OCI-LY3 (cell line): ENCODE data around the gene SH3BGRL.
A peak's percentile ranks its signal among the peaks of the same experiment; 100 is the strongest.

Experiments used
- H2AFZ ChIP-seq: fragments of 200-600, 300-600 bp; shearing (Covaris generic); 2 replicates; pipeline ENCODE4 v1.6.0; 2014; ENCODE audit warnings: antibody characterized with exemption, low read depth, low read length
- H3K27ac ChIP-seq: fragments of 200-600, 300-600 bp; sonication (generic); 2 replicates; pipeline ENCODE4 v1.5.1; 2014; ENCODE audit warnings: mild to moderate bottlenecking, low read length, moderate library complexity, mixed read lengths
- H3K27me3 ChIP-seq: fragments of 200-600, 300-600 bp; sonication (generic); 2 replicates; pipeline ENCODE4 v1.6.1; 2014; ENCODE audit warnings: low read depth, low read length, mixed read lengths
- H3K36me3 ChIP-seq: fragments of 200-600, 300-600 bp; sonication (generic); replicated peaks from 2 replicates; pipeline ENCODE3; 2014; ENCODE audit warnings: low read depth, low read length, mixed read lengths
- H3K4me1 ChIP-seq: fragments of 300-600, 200-600 bp; sonication (generic); 2 replicates; pipeline ENCODE4 v1.6.1; 2014; ENCODE audit warnings: low read length, mixed read lengths
- H3K4me2 ChIP-seq: fragments of 200-600, 300-600 bp; sonication (generic); 2 replicates; pipeline ENCODE4 v1.6.1; 2014; ENCODE audit warnings: low read length, mixed read lengths
- H3K4me3 ChIP-seq: fragments of 300-600, 200-600 bp; sonication (generic); 2 replicates; pipeline ENCODE4 v1.5.1; 2014; ENCODE audit warnings: antibody characterized with exemption, mild to moderate bottlenecking, low read length, moderate library complexity
- H3K79me2 ChIP-seq: fragments of 300-600, 200-600 bp; shearing (Covaris generic); 2 replicates; pipeline ENCODE4 v1.6.1; 2014; ENCODE audit warnings: mild to moderate bottlenecking, low read length, mixed read lengths
- H3K9ac ChIP-seq: fragments of 300-600, 200-600 bp; shearing (Covaris generic); 2 replicates; pipeline ENCODE4 v1.6.0; 2014; ENCODE audit warnings: mild to moderate bottlenecking, low read length, moderate library complexity
- H3K9me3 ChIP-seq: fragments of 200-600, 300-600 bp; shearing (Covaris generic); 2 replicates; pipeline ENCODE4 v1.6.1; 2014; ENCODE audit warnings: low read length, mixed read lengths; ENCODE audit not compliant: insufficient read depth
- H4K20me1 ChIP-seq: fragments of 200-600, 300-600 bp; sonication (generic); 2 replicates; pipeline ENCODE4 v1.6.1; 2016; ENCODE audit warnings: low read length, mixed read lengths; ENCODE audit not compliant: insufficient read depth
- EZH2phosphoT487 ChIP-seq: fragments of 200-600 bp; shearing (Covaris generic); IDR thresholded peaks from 2 replicates; pipeline ENCODE4 v1.6.1; 2018; ENCODE audit warnings: antibody characterized with exemption, mixed run types, low read depth
- TF ChIP-seq, protein P1 (sequence below): fragments of 200-600, 300-600 bp; sonication (generic); IDR thresholded peaks from 2 replicates; pipeline ENCODE4 v1.5.1; 2014; ENCODE audit warnings: antibody characterized with exemption, low read length, low read depth

Gene SH3BGRL

DNA sequence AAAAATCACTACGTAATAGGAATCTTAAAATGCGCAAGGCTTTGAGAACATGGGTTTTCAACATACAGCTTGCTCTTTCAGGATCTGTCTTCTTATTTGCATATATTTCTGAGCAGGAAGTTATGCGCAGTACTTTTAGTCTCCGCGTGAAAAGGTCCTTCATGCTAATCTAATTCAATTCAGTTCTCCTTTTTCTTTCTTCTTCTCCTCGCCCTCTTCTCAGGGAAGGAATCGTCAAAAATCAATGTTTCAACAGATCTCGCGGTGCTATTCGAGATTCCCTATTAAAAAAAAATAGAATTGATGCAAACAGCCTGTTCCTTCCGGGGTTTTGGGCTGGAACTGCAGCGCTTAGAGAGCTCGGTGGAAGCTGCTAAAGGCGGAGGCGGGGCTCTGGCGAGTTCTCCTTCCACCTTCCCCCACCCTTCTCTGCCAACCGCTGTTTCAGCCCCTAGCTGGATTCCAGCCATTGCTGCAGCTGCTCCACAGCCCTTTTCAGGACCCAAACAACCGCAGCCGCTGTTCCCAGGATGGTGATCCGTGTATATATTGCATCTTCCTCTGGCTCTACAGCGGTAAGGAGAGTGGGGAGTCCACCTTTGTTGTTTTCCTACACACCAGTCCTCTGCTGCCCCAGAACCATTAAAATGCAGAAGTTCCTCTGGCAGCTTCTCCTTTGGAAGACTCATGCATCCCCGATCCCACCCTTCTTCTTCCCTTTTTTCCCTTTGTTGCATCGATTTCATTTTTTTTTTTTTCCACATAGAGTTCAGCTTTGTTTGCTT is at the start of gene SH3BGRL, which contains the start of gene HMGN5:
Gene SH3BGRL (plus strand): TSS at position 432 of the 785 bp plus-strand sequence. CDS start 99 bp downstream, at position 531.
Gene HMGN5 (minus strand): TSS at position 243 of the 785 bp plus-strand sequence. CDS start 80,364 bp downstream, outside the sequence.
- peak within 1 kb of the TSS; percentile 84 for H2AFZ ChIP-seq
- peaks cover 4% of the 10 kb centered on the region; the same call in 1 of the 2 replicates for H4K20me1 ChIP-seq
- no peaks in the 10 kb centered on the region for H3K9me3 ChIP-seq
- peak within 1 kb of the TSS; percentile 96 for H3K27ac ChIP-seq
- H3K36me3 ChIP-seq = peaks cover 5% of the 10 kb centered on the region
- peaks cover 46% of the 10 kb centered on the region for H3K79me2 ChIP-seq
- H3K27me3 ChIP-seq = no peaks in the 10 kb centered on the region
- H3K4me3 ChIP-seq = peak within 1 kb of the TSS; percentile 97
- TF ChIP-seq, protein P1, sequence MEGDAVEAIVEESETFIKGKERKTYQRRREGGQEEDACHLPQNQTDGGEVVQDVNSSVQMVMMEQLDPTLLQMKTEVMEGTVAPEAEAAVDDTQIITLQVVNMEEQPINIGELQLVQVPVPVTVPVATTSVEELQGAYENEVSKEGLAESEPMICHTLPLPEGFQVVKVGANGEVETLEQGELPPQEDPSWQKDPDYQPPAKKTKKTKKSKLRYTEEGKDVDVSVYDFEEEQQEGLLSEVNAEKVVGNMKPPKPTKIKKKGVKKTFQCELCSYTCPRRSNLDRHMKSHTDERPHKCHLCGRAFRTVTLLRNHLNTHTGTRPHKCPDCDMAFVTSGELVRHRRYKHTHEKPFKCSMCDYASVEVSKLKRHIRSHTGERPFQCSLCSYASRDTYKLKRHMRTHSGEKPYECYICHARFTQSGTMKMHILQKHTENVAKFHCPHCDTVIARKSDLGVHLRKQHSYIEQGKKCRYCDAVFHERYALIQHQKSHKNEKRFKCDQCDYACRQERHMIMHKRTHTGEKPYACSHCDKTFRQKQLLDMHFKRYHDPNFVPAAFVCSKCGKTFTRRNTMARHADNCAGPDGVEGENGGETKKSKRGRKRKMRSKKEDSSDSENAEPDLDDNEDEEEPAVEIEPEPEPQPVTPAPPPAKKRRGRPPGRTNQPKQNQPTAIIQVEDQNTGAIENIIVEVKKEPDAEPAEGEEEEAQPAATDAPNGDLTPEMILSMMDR = no peak
- no peak for TF ChIP-seq EZH2phosphoT487
- peak within 1 kb of the TSS; percentile 97 for H3K9ac ChIP-seq
- peak within 1 kb of the TSS; percentile 79 for H3K4me2 ChIP-seq
- peaks cover 22% of the 10 kb centered on the region for H3K4me1 ChIP-seq

DNA sequence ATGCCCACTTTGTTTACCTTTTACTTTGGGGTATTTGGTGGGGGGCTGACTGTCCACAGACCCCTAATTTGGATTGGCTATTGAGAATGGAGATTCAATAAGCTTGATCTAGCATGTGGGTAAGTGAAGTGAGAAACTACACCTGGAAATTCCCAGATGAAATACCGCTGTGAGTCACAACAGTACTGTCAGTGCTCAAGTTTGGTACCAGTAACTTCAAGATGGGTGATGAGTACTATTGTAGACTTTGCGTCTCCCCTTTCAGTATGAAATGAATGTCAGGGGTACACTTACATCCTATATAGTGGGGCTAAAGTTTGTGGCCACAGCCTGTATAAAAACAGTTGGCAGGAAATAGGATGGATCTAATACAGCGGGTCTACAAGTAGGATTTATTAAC is 33.5 kb upstream of the SH3BGRL start:
- Histone ChIP-seq H3K9me3 (no peaks in the 10 kb centered on the region), H3K9ac (no peak overlapping the region), H3K27ac (no peak overlapping the region), H2AFZ (no peak overlapping the region), H3K79me2 (no peaks in the 10 kb centered on the region), H3K4me2 (peak overlapping the region; percentile 34; the same call in 1 of the 2 replicates), H3K36me3 (no peaks in the 10 kb centered on the region), H3K4me1 (peaks cover 13% of the 10 kb centered on the region), H3K27me3 (no peaks in the 10 kb centered on the region), H4K20me1 (no peaks in the 10 kb centered on the region), H3K4me3 (no peak overlapping the region)
- TF ChIP-seq EZH2phosphoT487 = no peak
- TF ChIP-seq, protein P1 = no peak

DNA sequence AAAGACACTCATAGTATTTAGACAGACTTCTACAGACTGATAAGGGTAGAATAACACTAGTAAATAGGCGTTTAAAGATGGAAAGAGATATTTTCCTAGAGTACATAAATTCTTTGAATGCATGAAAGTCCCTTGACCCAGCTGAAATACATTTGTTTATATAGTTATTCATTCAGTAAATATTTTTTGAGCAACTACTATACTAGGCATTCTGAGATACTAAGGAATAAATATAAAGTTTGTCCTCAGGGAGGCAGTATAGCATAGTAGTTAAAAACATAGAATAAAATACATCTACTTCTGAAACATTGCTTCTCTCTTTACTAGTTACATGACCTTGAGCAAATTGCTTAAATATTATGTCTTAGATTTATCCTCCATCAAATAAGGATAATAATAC is 27.6 kb upstream of the SH3BGRL start:
- no peak overlapping the region for H3K9ac ChIP-seq
- H3K9me3 ChIP-seq = no peaks in the 10 kb centered on the region
- no peak overlapping the region for H3K4me2 ChIP-seq
- H3K4me3 ChIP-seq = no peak overlapping the region
- TF ChIP-seq, protein P1 = peak; percentile 41
- no peak for TF ChIP-seq EZH2phosphoT487
- no peaks in the 10 kb centered on the region for H3K79me2 ChIP-seq
- no peaks in the 10 kb centered on the region for H3K4me1 ChIP-seq
- H4K20me1 ChIP-seq = no peaks in the 10 kb centered on the region
- H3K36me3 ChIP-seq = no peaks in the 10 kb centered on the region
- H3K27me3 ChIP-seq = no peaks in the 10 kb centered on the region
- no peak overlapping the region for H2AFZ ChIP-seq
- no peak overlapping the region for H3K27ac ChIP-seq

DNA sequence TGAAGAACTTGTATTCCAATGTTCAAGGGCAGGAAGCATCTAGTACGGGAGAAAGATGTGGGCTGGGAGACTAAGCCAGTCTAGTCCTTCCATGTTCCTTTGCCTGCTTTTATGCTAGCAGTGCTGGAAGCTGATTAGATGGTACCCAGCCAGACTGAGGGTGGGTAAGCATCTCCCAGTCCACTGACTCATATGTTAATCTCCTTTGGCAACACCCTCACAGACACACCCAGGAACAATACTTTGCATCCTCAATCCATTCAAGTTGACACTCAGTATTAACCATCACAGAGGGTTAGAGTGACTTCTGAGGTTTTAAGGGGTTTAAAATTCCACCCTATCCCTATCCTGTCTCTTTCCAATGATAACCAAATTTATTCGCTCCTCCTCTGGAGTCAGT is 6.6 kb upstream of the SH3BGRL start:
- Histone ChIP-seq H3K27ac (no peak overlapping the region), H3K4me1 (no peaks in the 10 kb centered on the region; the same call in 1 of the 2 replicates), H2AFZ (no peak overlapping the region; the same call in 1 of the 2 replicates), H3K4me3 (peak overlapping the region; percentile 49), H3K79me2 (no peaks in the 10 kb centered on the region), H4K20me1 (no peaks in the 10 kb centered on the region), H3K9me3 (no peaks in the 10 kb centered on the region), H3K27me3 (no peaks in the 10 kb centered on the region), H3K36me3 (no peaks in the 10 kb centered on the region), H3K4me2 (peak overlapping the region; percentile 72), H3K9ac (no peak overlapping the region)
- TF ChIP-seq, protein P1 = no peak
- TF ChIP-seq EZH2phosphoT487 = no peak
